Mesangial cell (primary cell): ENCODE data around the gene ZNF415. TPM values are rescaled to one million over a fixed set of nuclear protein-coding genes. Genes with fewer than 3 reads are reported as not detected.

Experiments
- total RNA-seq: library from RNA; depleted of rRNA; stranded (reverse); fragments of >200 nt; gene quantifications from 2 replicates; pipeline ENCODE4 v1.2.3, GENCODE V29; 2015

Gene ZNF415
- total RNA-seq, result 0.98 and 2.2 TPM in 2 replicates

GRCh38 chr19:53132141-53132991 is at the start of gene ZNF415:
Gene ZNF415 (minus strand): TSS chr19:53132910. CDS start chr19:53122676, 10,234 bp downstream.

DNA sequence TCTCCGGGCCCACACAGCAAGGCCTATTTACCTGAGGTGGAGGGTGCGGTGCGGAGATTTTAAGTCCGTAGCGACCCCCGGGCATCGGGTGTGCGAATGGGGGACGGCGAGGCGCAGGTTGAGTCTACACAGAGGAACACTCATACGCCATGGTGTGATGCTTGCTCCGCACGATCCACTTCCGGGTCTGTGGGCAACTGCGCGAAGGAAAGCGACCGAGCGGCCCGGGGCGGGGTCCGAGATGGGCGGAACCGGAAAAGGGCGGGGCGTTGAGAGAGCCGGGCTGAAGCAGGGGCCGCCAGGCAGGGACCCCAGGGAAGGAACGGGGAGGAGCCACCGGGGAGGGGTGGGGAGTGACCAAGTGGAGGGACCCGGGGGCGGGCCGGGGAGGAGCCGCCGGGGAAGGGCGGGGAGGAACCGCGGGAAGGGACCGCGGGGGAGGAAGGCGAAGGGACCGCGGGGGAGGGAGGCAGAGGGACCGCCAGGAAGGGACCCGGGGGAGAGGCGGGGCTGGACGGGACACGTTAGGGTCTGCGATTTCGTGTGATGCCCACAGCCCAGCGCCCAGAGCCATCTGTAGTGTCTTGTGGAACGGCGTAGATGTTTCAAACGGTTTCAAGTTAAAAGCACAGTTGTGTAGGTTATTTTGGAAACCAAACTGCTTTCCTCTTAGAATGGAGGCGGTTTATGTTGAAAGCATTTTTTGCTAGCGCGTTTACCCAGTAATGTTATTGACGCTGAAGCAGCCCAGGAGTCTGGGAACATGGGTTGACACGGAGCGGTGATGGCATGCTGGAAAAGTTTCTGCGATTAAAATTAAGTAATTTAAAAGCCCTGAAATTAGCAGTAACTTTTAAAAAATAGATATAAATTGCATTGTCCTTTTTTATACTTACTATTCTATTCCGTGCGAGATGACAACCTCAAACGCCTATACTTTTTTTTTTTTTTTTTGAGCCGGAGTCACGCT is 29.2 kb downstream of the ZNF415 start, which contains the start of gene ZNF160:
TSS of gene ZNF160 (minus strand) at position 189 of the 970 bp plus-strand sequence. CDS start 17,146 bp downstream, outside the sequence.

Other genes with a start within 250 kb of the ZNF415 start
- gene ZNF320, start 235.3 kb downstream of the ZNF415 start, total RNA-seq, result 6.8 and 15.2 TPM in 2 replicates
- 3.3 and 5.8 TPM in 2 replicates for gene ZNF888, start 209.5 kb downstream of the ZNF415 start, total RNA-seq
- 6.1 and 6.5 TPM in 2 replicates for gene ZNF816, start 170.0 kb downstream of the ZNF415 start, total RNA-seq
- not detected in 2 replicates for gene ERVV-1, start 119.0 kb downstream of the ZNF415 start, total RNA-seq
- not detected in 2 replicates for gene ERVV-2, start 88.2 kb downstream of the ZNF415 start, total RNA-seq
- 8.3 and 17.1 TPM in 2 replicates for gene ZNF160, start 29.5 kb downstream of the ZNF415 start, total RNA-seq
- 3.6 and 5.6 TPM in 2 replicates for gene ZNF347, start 26.1 kb upstream of the ZNF415 start, total RNA-seq
- gene ZNF665, start 60.4 kb upstream of the ZNF415 start, total RNA-seq, result 0.76 and 1.8 TPM in 2 replicates
- gene ZNF677, start 122.0 kb upstream of the ZNF415 start, total RNA-seq, result 4.6 and 9.9 TPM in 2 replicates
- not detected in 2 replicates for gene VN1R2, start 125.4 kb upstream of the ZNF415 start, total RNA-seq
- not detected in 2 replicates for gene VN1R4, start 134.8 kb upstream of the ZNF415 start, total RNA-seq
- gene ZNF845, start 200.8 kb upstream of the ZNF415 start, total RNA-seq, result 2.4 and 3.3 TPM in 2 replicates
- gene ZNF525, start 232.8 kb upstream of the ZNF415 start, total RNA-seq, result 2.0 and 3.2 TPM in 2 replicates